ENCODE data around the gene RWDD3. TPM values are rescaled to one million over a fixed set of nuclear protein-coding genes. Genes with fewer than 3 reads are reported as not detected.

The RWDD3 gene
- total RNA-seq, 1 experiment from 2014 or later, result 15.3 TPM

GRCh38 chr1:95255826-95256225 is 21.8 kb downstream of the RWDD3 start:
- no peaks in the 10 kb centered on the region for H3K23me2 ChIP-seq (ENCODE audit: insufficient read length, low read depth, low read length, poor library complexity, severe bottlenecking)
- no peak for DNase-seq
- no peak overlapping the region for H3K18ac ChIP-seq (ENCODE audit: insufficient read length, low read depth, low read length)
- H2BK15ac ChIP-seq (ENCODE audit: low read depth, low read length), result no peak overlapping the region
- no peak overlapping the region for H2BK120ac ChIP-seq (ENCODE audit: low read depth, low read length, poor library complexity, severe bottlenecking)
- TF ChIP-seq, protein P1, sequence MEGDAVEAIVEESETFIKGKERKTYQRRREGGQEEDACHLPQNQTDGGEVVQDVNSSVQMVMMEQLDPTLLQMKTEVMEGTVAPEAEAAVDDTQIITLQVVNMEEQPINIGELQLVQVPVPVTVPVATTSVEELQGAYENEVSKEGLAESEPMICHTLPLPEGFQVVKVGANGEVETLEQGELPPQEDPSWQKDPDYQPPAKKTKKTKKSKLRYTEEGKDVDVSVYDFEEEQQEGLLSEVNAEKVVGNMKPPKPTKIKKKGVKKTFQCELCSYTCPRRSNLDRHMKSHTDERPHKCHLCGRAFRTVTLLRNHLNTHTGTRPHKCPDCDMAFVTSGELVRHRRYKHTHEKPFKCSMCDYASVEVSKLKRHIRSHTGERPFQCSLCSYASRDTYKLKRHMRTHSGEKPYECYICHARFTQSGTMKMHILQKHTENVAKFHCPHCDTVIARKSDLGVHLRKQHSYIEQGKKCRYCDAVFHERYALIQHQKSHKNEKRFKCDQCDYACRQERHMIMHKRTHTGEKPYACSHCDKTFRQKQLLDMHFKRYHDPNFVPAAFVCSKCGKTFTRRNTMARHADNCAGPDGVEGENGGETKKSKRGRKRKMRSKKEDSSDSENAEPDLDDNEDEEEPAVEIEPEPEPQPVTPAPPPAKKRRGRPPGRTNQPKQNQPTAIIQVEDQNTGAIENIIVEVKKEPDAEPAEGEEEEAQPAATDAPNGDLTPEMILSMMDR (conservative IDR thresholded peaks at IDR 0.05), result no peak
- no peak overlapping the region for H3K56ac ChIP-seq (ENCODE audit: insufficient read length, low read depth, low read length)
- no peaks in the 10 kb centered on the region for H3K79me2 ChIP-seq (ENCODE audit: insufficient read depth, low read length)
- no peaks in the 10 kb centered on the region for H3K9me3 ChIP-seq (ENCODE audit: control insufficient read depth, low read depth, low read length)
- no peak overlapping the region for H4K5ac ChIP-seq (ENCODE audit: insufficient read length, low read depth, low read length)
- H3K4me3 Mint-ChIP-seq, result no peak overlapping the region
- no peak overlapping the region for H3K27ac ChIP-seq (ENCODE audit: insufficient read length, low read depth, low read length)
- no peak overlapping the region for H3K27ac Mint-ChIP-seq
- no peak overlapping the region for H3K4ac ChIP-seq (ENCODE audit: low read depth, low read length)
- no peak overlapping the region for H3K23ac ChIP-seq (ENCODE audit: insufficient read length, low read depth, low read length)
- no peak overlapping the region for H4K91ac ChIP-seq (ENCODE audit: insufficient read length, low read depth, low read length)
- no peaks in the 10 kb centered on the region for H3K79me1 ChIP-seq (ENCODE audit: insufficient read depth, low read depth, low read length, poor library complexity, severe bottlenecking)
- no peak overlapping the region for H3K4me2 ChIP-seq (ENCODE audit: insufficient read depth, insufficient read length, low read length)
- H2AK5ac ChIP-seq (ENCODE audit: insufficient read length, low read length), result no peak overlapping the region
- H3K9ac ChIP-seq (ENCODE audit: extremely low read depth, insufficient read length, low read length), result no peak overlapping the region
- no peak overlapping the region for H4K8ac ChIP-seq (replicated peaks; ENCODE audit: insufficient read length, low read depth, low read length)
- H3K4me1 Mint-ChIP-seq, result peaks cover 16 to 20% of the 10 kb centered on the region in 2 experiments
- H2BK12ac ChIP-seq (ENCODE audit: insufficient read length, low read depth, low read length), result no peak overlapping the region
- H3T11ph ChIP-seq (ENCODE audit: low read length), result no peak overlapping the region
- peaks cover 10 to 22% (median 18%) of the 10 kb centered on the region in 3 experiments for H3K36me3 Mint-ChIP-seq (ENCODE audit: insufficient read depth in 1 of 3, low read depth in 3 of 3)
- no peaks in the 10 kb centered on the region for H3K9me3 Mint-ChIP-seq
- H2BK5ac ChIP-seq (ENCODE audit: insufficient read length, low read length), result no peak overlapping the region
- H2BK20ac ChIP-seq (ENCODE audit: low read depth, low read length, poor library complexity, severe bottlenecking), result no peak overlapping the region
- no peaks in the 10 kb centered on the region for H3K27me3 ChIP-seq (ENCODE audit: insufficient read depth, low read length)
- no peaks in the 10 kb centered on the region for H4K20me1 ChIP-seq (ENCODE audit: control insufficient read depth, insufficient read depth, insufficient read length)
- H3K14ac ChIP-seq (ENCODE audit: insufficient read depth, low read length), result no peak overlapping the region
- no peak overlapping the region for H2AFZ ChIP-seq (ENCODE audit: low read length)
- WGBS (ENCODE audit: extremely low coverage, insufficient read length, low lambda C conversion rate), result no CpG with 5 or more reads among the region's 1 CpG
- H3K4me1 ChIP-seq (ENCODE audit: insufficient read depth, low read length), result no peaks in the 10 kb centered on the region
- H3K27me3 Mint-ChIP-seq (ENCODE audit: low read depth), result no peaks in the 10 kb centered on the region

Measured in H9 (cell line).